NCI-H2029 treated with DMSO at 0.1 percent for 48 hours (cell line): ENCODE results near the gene TNFAIP8.
"Not testable (repeated sequence)": the region's sequence is repeated elsewhere in the genome, so short reads cannot be mapped to it uniquely, and the experiment has no call there.

Experiments
- DNase-seq: peaks from one replicate; lab custom pipeline; 2025; lab: John Stamatoyannopoulos, UW

Gene TNFAIP8

GRCh38 chr5:119427060-119427459 lies 71.2 kb downstream of the TNFAIP8 start:
- no peak for DNase-seq

DNA sequence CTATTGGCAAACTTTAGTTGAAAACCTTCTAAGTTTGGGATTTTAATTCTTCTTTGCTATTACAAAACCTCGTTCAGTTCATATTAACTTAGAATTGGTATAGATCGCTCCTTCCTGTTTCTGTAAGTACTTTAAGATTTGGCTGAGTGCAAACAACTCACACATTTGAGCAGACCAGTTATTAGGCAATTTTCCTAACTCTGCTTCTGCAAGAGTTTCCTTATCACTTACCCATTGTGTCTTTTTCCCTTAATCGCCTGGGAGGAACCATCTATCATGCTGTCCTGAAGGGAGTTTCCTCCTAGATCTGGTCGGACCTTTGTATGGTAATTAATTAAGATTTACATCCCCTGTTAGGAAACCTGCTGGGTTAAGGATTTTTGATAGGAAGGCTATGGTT lies 71.8 kb downstream of the TNFAIP8 start:
- not testable (repeated sequence) for DNase-seq

DNA sequence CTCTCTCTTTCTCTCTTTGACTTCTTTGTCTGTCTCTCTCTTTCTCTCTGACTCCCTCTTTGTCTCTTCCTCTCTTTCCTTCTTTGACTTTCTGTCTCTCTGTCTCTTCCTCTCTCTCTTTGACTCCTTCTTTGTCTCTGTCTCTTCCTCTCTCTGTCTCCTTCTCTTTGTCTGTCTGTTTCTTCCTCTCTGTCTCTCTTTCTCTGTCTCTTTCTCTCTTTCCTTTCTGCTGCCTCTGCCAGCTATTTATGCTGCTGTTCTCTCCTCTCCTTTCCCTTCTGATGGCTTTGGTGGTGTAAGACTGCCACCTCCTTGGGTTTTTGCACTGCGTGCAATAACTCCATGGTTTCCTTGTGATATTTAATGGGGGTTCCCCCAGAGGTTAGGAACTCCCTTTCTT lies 72.3 kb downstream of the TNFAIP8 start:
- not testable (repeated sequence) for DNase-seq

GRCh38 chr5:119428574-119428973 lies 72.8 kb downstream of the TNFAIP8 start:
- DNase-seq, result not testable (repeated sequence)

DNA sequence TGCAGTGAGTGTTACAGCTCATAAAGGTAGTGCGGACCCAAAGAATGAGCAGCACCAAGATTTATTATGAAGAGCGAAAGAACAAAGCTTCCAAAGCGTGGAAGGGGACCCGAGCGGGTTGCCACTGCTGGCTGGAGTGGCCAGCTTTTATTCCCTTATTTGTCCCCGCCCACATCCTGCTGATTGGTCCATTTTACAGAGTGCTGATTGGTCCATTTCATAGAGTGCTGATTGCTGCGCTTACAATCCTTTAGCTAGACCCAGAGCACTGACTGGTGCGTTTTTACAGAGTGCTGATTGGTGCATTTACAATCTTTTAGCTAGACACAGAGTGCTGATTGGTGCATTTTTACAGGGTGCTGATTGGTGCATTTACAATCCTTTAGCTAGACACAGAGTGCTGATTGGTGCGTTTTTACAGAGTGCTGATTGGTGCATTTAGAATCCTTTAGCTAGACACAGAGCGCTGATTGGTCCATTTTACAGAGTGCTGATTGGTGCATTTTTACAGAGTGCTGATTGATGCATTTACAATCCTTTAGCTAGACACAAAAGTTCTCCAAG lies 76.9 kb downstream of the TNFAIP8 start:
- not testable (repeated sequence) for DNase-seq

DNA sequence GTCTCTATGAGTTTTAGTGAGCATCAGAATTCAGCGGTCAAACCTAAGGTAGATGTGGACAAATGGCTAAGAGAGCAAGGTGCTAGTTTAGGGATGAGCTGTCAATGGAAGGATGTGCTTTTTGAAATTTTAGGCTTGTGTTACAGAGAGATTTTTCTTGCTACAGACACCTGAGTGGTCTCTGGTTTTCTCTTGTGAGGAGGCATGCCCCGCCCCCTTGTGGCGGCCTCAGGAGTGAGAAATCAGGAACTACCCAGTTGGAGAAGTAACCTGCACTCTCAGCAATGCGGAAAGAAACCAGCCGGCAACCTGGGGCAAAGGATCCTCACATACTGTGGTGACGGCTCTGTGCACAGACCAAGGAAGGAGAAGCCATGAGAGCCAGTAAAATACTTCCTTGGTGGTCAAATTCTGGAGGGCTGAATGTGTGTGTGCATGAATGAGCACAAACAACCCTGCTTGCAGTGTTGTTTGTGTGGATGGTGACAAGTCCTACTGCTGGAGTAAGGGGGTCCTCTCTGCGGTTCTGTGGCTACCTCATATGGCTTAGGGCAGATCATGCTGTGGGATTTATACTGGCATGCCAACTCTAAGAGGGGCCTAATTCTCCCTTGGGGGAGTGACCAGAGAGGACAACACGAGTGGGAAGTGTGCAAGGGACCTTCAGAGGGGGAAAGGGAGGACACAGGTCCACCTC lies 79.8 kb downstream of the TNFAIP8 start:
- no peak for DNase-seq

GRCh38 chr5:119437785-119438586 lies 82.2 kb downstream of the TNFAIP8 start:
- DNase-seq, result not testable (repeated sequence)

DNA sequence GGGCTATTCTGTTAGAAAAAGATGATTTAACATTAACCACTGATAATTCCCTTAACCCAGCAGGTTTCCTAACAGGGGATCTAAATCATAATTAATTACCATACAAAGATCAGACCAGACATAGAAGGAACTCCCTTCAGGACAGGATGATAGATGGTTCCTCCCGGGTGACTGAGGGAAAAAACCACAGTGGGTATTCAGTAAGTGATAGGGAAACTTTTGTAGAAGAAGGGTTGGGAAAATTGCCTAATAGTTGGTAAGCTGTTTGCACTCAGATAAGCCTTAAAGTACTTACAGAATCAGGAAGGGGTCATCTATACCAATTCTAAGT lies 82.7 kb downstream of the TNFAIP8 start:
- DNase-seq, result not testable (repeated sequence)

DNA sequence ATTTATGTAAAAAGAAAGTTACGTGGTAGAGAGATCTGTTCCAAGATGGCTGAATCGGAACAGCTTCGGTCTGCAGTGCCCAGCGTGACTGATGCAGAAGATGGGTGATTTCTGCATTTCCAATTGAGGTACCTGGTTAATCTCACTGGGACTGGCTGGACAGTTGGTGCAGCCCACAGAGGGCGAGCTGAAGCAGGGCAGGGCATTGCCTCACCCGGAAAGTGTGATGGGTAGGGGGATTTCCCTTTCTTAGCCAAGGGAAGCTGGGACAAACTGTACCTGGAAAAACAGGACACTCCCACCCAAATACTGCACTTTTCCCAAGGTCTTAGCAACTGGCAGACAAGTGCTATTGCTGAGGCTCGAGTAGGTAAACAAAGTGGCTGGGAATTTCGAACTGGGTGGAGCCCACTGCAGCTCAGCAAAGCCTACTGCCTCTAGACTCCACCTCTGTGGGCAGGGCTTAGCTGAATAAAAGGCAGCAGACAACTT lies 83.4 kb downstream of the TNFAIP8 start:
- DNase-seq, result no peak

- not testable (repeated sequence) for DNase-seq
Observed at GRCh38 chr5:119439632-119440031, 83.8 kb downstream of the TNFAIP8 start.

DNA sequence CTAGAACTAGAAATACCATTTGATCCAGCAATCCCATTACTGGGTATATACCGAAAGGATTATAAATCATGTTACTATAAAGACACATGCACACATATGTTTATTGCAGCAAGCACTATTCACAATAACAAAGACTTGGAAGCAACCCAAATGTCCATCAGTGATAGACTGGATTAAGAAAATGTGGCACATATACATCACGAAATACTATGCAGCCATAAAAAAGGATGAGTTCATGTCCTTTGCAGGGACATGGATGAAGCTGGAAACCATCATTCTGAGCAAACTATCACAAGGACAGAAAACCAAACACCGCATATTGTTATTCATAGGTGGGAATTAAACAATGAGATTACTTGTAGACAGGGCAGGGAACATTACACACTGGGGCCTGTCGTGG lies 88.8 kb downstream of the TNFAIP8 start:
- DNase-seq, result not testable (repeated sequence)

GRCh38 chr5:119445544-119445943 lies 89.7 kb downstream of the TNFAIP8 start:
- no peak for DNase-seq
